Uterus (tissue), 2 donors: ENCODE measurements around the gene DYNC1LI2.

Source experiments
- POLR2A ChIP-seq, 2 donors: fragments of 450-650 bp; IDR thresholded peaks; one replicate each; pipeline ENCODE4 v1.6.1; 2016; ENCODE audit warnings: antibody characterized with exemption in 2 of 2, mild to moderate bottlenecking in 1 of 2, moderate library complexity in 1 of 2
- TF ChIP-seq, protein P1 (sequence below), 4 experiments: fragments of 200-600 bp in 2 of 4; fragments of 450-650 bp in 2 of 4; sonication (generic) in 2 of 4; IDR thresholded peaks; one replicate each; pipeline ENCODE4 v1.5.1; 2016 to 2019; ENCODE audit warnings: antibody characterized with exemption in 4 of 4, mild to moderate bottlenecking in 2 of 4, moderate library complexity in 1 of 4

- no peak for TF ChIP-seq POLR2A (IDR thresholded peaks at IDR 0.05)
- TF ChIP-seq, protein P1, sequence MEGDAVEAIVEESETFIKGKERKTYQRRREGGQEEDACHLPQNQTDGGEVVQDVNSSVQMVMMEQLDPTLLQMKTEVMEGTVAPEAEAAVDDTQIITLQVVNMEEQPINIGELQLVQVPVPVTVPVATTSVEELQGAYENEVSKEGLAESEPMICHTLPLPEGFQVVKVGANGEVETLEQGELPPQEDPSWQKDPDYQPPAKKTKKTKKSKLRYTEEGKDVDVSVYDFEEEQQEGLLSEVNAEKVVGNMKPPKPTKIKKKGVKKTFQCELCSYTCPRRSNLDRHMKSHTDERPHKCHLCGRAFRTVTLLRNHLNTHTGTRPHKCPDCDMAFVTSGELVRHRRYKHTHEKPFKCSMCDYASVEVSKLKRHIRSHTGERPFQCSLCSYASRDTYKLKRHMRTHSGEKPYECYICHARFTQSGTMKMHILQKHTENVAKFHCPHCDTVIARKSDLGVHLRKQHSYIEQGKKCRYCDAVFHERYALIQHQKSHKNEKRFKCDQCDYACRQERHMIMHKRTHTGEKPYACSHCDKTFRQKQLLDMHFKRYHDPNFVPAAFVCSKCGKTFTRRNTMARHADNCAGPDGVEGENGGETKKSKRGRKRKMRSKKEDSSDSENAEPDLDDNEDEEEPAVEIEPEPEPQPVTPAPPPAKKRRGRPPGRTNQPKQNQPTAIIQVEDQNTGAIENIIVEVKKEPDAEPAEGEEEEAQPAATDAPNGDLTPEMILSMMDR (IDR thresholded peaks at IDR 0.05) = no peak
Observed at GRCh38 chr16:66754819-66755218, 3.4 kb upstream of the DYNC1LI2 start.
